GM12872 (cell line): ENCODE data around the gene CEACAM6.

Experiments used
- TF ChIP-seq, protein P1 (sequence below): IDR thresholded peaks from 3 replicates; pipeline ENCODE4 v1.5.1; 2011; ENCODE audit warnings: low read depth, mild to moderate bottlenecking, low read length, moderate library complexity; ENCODE audit not compliant: insufficient read depth

CEACAM6 gene

DNA sequence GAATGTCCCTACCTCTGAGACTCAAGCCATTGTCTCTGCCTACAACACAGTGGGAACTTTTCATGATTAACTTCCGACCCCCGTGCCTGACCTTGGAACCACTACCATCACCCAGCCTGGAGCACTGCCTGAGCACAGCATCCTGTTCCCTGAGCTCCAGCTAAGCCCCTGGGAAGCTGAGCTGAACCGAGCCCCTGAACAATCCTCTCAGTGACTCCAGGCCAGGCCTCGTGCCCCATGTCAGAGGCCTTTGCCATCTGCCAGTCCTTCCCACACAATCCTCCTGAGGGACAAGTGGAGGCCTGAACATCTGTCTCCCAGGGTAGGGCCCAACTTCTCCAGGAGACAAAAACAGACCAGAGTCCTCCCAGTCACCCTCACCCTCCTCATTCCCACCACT lies 58.6 kb downstream of the CEACAM6 start:
- TF ChIP-seq, protein P1, sequence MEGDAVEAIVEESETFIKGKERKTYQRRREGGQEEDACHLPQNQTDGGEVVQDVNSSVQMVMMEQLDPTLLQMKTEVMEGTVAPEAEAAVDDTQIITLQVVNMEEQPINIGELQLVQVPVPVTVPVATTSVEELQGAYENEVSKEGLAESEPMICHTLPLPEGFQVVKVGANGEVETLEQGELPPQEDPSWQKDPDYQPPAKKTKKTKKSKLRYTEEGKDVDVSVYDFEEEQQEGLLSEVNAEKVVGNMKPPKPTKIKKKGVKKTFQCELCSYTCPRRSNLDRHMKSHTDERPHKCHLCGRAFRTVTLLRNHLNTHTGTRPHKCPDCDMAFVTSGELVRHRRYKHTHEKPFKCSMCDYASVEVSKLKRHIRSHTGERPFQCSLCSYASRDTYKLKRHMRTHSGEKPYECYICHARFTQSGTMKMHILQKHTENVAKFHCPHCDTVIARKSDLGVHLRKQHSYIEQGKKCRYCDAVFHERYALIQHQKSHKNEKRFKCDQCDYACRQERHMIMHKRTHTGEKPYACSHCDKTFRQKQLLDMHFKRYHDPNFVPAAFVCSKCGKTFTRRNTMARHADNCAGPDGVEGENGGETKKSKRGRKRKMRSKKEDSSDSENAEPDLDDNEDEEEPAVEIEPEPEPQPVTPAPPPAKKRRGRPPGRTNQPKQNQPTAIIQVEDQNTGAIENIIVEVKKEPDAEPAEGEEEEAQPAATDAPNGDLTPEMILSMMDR, result no peak

GRCh38 chr19:41815301-41815700 lies 60.0 kb downstream of the CEACAM6 start:
- TF ChIP-seq, protein P1, result no peak

DNA sequence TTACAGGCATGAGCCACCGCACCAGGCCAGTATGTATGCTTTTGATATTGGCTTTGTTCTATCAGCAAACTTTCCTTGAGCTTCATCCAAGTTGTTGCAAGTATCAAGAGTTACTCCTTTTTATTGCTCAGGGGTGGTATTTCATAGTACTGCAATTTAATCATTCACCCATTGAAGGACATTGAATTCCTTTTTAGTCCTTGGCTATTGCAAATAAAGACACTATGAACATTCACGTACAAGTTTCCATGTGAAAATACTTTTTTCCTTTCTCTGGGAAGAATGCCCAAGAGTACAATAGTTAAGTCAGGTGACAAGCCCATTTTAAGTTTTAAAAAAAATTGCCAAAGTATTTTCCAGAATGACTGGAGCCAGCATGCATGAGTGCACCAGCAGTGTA lies 61.4 kb downstream of the CEACAM6 start:
- TF ChIP-seq, protein P1, result no peak

- TF ChIP-seq, protein P1, result peak; percentile 76
Observed at GRCh38 chr19:41821003-41821735, 65.8 kb downstream of the CEACAM6 start.
